ENCODE measurements around the gene EFHD1.

The EFHD1 gene

GRCh38 chr2:232652505-232652851 is 19.1 kb downstream of the EFHD1 start:
- TF ChIP-seq ZFX (IDR thresholded peaks at IDR 0.05) (no peak), CTCF (conservative IDR thresholded peaks at IDR 0.05) (no peak)
- H3K27ac ChIP-seq: no peak overlapping the region

- H3K27ac ChIP-seq: no peak overlapping the region; the same call in 1 of the 2 replicates
- no peak for TF ChIP-seq ZFX (IDR thresholded peaks at IDR 0.05)
Observed at GRCh38 chr2:232653441-232653840, 20.0 kb downstream of the EFHD1 start.

- TF ChIP-seq ZFX (IDR thresholded peaks at IDR 0.05) (no peak), CTCF (conservative IDR thresholded peaks at IDR 0.05) (no peak)
- H3K27ac ChIP-seq: peak overlapping the region; percentile 61
Observed at GRCh38 chr2:232655392-232655791, 22.0 kb downstream of the EFHD1 start.

GRCh38 chr2:232658217-232658785 is 24.9 kb downstream of the EFHD1 start:
- TF ChIP-seq ZFX (IDR thresholded peaks at IDR 0.05) (no peak), CTCF (conservative IDR thresholded peaks at IDR 0.05) (no peak)
- no peak overlapping the region for H3K27ac ChIP-seq

- no peak for TF ChIP-seq CTCF (conservative IDR thresholded peaks at IDR 0.05)
- no peak for TF ChIP-seq ZFX (IDR thresholded peaks at IDR 0.05)
Observed at GRCh38 chr2:232659359-232659758, 26.0 kb downstream of the EFHD1 start.

GRCh38 chr2:232662486-232663260 is 29.3 kb downstream of the EFHD1 start:
- TF ChIP-seq ZFX (IDR thresholded peaks at IDR 0.05) (no peak), CTCF (conservative IDR thresholded peaks at IDR 0.05) (no peak)
- no peak overlapping the region for H3K27ac ChIP-seq

More at GRCh38 chr2:232659359-232659758, 26.0 kb downstream of the EFHD1 start:
- no peak overlapping the region for H3K27ac ChIP-seq

GRCh38 chr2:232666051-232666805 is 32.8 kb downstream of the EFHD1 start:
- TF ChIP-seq ZFX (IDR thresholded peaks at IDR 0.05) (no peak), CTCF (conservative IDR thresholded peaks at IDR 0.05) (no peak)
- 0 out of 2 replicates have a peak overlapping the region, but pooled peaks have one; percentile 8 for H3K27ac ChIP-seq

All from C4-2B (cell line).